GM12878 (cell line): ENCODE results near the gene SLC19A3. TPM values are rescaled to one million over a fixed set of nuclear protein-coding genes. Genes with fewer than 3 reads are reported as not detected.

Experiments used
- ATAC-seq: fragments of 200-7000 bp; cut with Tn5 transposase; 3 replicates; pipeline ENCODE4 v1.9.1; 2020; ENCODE audit warnings: mild to moderate bottlenecking, moderate library complexity
- BruUV-seq: library from RNA; stranded (reverse); fragments of 400-500 nt; replicated peaks from 2 replicates; lab custom pipeline; 2021; lab: Mats Ljungman, UMichigan
- CTCF ChIA-PET: fragments of 300-600 bp; sonication (Branson Sonifier 250); formaldehyde crosslinking; extraction: SDS; loops from one replicate; lab custom pipeline; 2021; ENCODE audit warnings: inconsistent platforms; lab: Yijun Ruan, JAX
- POLR2A ChIA-PET: fragments of 350-600 bp; formaldehyde crosslinking; extraction: SDS; loops from one replicate; lab custom pipeline; 2021; ENCODE audit warnings: inconsistent platforms; lab: Charles Lee
- RAD21 ChIA-PET: fragments of 300-600 bp; sonication (Branson Sonifier 250); formaldehyde crosslinking; loops from one replicate; lab custom pipeline; 2023; ENCODE audit warnings: antibody characterized with exemption; ENCODE audit not compliant: unreplicated experiment; lab: Charles Lee
- SMC1A ChIA-PET: fragments of 300-600 bp; sonication (Branson Sonifier 250); formaldehyde crosslinking; loops from one replicate; lab custom pipeline; 2023; ENCODE audit not compliant: unreplicated experiment, uncharacterized antibody; lab: Charles Lee
- DNase-seq: peaks from one replicate; pipeline ENCODE4 v3.0.0-alpha.2; 2011; ENCODE audit warnings: low read depth, low spot score
- FAIRE-seq: peaks from 3 replicates; lab custom pipeline; 2011; peaks lifted over from hg19 to GRCh38; lab: Jason Lieb, UNC
- H2AFZ ChIP-seq: 2 replicates; pipeline ENCODE4 v1.6.0; 2011; ENCODE audit warnings: low read depth, low read length, control low read depth; ENCODE audit not compliant: control insufficient read depth
- H3K27ac ChIP-seq: 2 replicates; pipeline ENCODE4 v1.5.1; 2011; ENCODE audit warnings: control low read depth; ENCODE audit not compliant: control insufficient read depth, insufficient read depth
- H3K27me3 ChIP-seq, 2 experiments: replicated peaks in 1 of 2; 2 replicates each; pipeline versions ENCODE4 v1.6.0 to v1.6.1; 2011; ENCODE audit warnings: low read length in 1 of 2; ENCODE audit not compliant: control insufficient read depth in 2 of 2, insufficient read depth in 2 of 2
- H3K36me3 ChIP-seq, 2 experiments: 2 replicates each; pipeline ENCODE4 v1.5.1; 2011; ENCODE audit warnings: low read length in 1 of 2; ENCODE audit not compliant: control insufficient read depth in 2 of 2, insufficient read depth in 2 of 2
- H3K4me1 ChIP-seq: 2 replicates; pipeline ENCODE4 v1.6.1; 2011; ENCODE audit warnings: mild to moderate bottlenecking, low read length, moderate library complexity, mixed read lengths; ENCODE audit not compliant: control insufficient read depth, insufficient read depth
- H3K4me2 ChIP-seq: 2 replicates; pipeline ENCODE4 v1.6.0; 2011; ENCODE audit warnings: control low read depth; ENCODE audit not compliant: control insufficient read depth, insufficient read depth
- H3K4me3 ChIP-seq: fragments of 200-600 bp; sonication (generic); 2 replicates; pipeline ENCODE4 v1.5.1; 2016
- H3K79me2 ChIP-seq: 2 replicates; pipeline ENCODE4 v1.6.0; 2011; ENCODE audit warnings: low read length; ENCODE audit not compliant: control insufficient read depth, insufficient read depth
- H3K9ac ChIP-seq: 2 replicates; pipeline ENCODE4 v1.8.0; 2011; ENCODE audit warnings: low read length, control low read depth, mixed read lengths; ENCODE audit not compliant: control insufficient read depth, insufficient read depth
- H3K9me3 ChIP-seq: replicated peaks from 3 replicates; pipeline ENCODE4 v1.5.1; 2011; ENCODE audit warnings: mild to moderate bottlenecking, low read length; ENCODE audit not compliant: control insufficient read depth, insufficient read depth
- H4K20me1 ChIP-seq: 2 replicates; pipeline ENCODE4 v1.6.0; 2011; ENCODE audit not compliant: control insufficient read depth, insufficient read depth
- EED ChIP-seq: sonication (generic); IDR thresholded peaks from 2 replicates; pipeline ENCODE4 v1.6.1; 2016; ENCODE audit warnings: antibody characterized with exemption, low read depth
- EP300 ChIP-seq, 2 experiments: fragments of 150-350 bp in 1 of 2; IDR thresholded peaks; 2 replicates each; pipeline ENCODE4 v1.6.1; 2011 to 2012; ENCODE audit warnings: low read depth in 2 of 2, low read length in 2 of 2, borderline replicate concordance in 1 of 2, improper control_type of control experiment in 1 of 2, inconsistent platforms in 1 of 2; ENCODE audit not compliant: control insufficient read depth in 1 of 2
- IRF4 ChIP-seq: IDR thresholded peaks from 2 replicates; pipeline ENCODE4 v1.6.1; 2011; ENCODE audit warnings: low read depth, low read length
- LARP7 ChIP-seq: fragments of 450-650 bp; IDR thresholded peaks from 2 replicates; pipeline ENCODE4 v1.6.1; 2017; ENCODE audit warnings: mild to moderate bottlenecking
- MEF2B ChIP-seq: fragments of 450-650 bp; IDR thresholded peaks from 2 replicates; pipeline ENCODE4 v1.6.1; 2018; ENCODE audit warnings: mild to moderate bottlenecking, moderate library complexity; ENCODE audit not compliant: partially characterized antibody, poor library complexity, severe bottlenecking
- NBN ChIP-seq: fragments of 450-650 bp; IDR thresholded peaks from 2 replicates; pipeline ENCODE4 v1.6.1; 2016
- NR2F1 ChIP-seq: fragments of 450-650 bp; conservative IDR thresholded peaks from 2 replicates; pipeline ENCODE4 v1.6.1; 2017; ENCODE audit warnings: mild to moderate bottlenecking
- RAD21 ChIP-seq: IDR thresholded peaks from 2 replicates; pipeline ENCODE4 v1.6.1; 2011; ENCODE audit warnings: mild to moderate bottlenecking, low read depth, low read length, moderate library complexity; ENCODE audit not compliant: insufficient read depth
- SPI1 ChIP-seq: IDR thresholded peaks from 2 replicates; pipeline ENCODE4 v1.6.1; 2011; ENCODE audit warnings: low read depth, mild to moderate bottlenecking, low read length, moderate library complexity, borderline replicate concordance; ENCODE audit not compliant: insufficient read depth
- SRF ChIP-seq, 2 experiments: IDR thresholded peaks; 2 replicates each; pipeline ENCODE4 v1.6.1; 2011; ENCODE audit warnings: low read depth in 2 of 2, low read length in 2 of 2, mild to moderate bottlenecking in 1 of 2, moderate library complexity in 1 of 2
- SUPT20H ChIP-seq: IDR thresholded peaks from 2 replicates; pipeline ENCODE4 v1.6.1; 2011; ENCODE audit warnings: low read depth, mild to moderate bottlenecking, low read length, moderate library complexity, borderline replicate concordance; ENCODE audit not compliant: control insufficient read depth
- WGBS: methylation state at CpG from one replicate; pipeline ENCODE4 v1.1.6; 2016; ENCODE audit warnings: low lambda C conversion rate; ENCODE audit not compliant: insufficient replicate concordance, insufficient coverage; ENCODE audit errors: missing lambda C conversion rate; 5-methylcytosine and 5-hydroxymethylcytosine counted together
- in situ Hi-C: fragments of 300-500 bp; cut with MboI; formaldehyde crosslinking; loops from 9 replicates; pipeline ENCODE4 v1.14.3; 2018; ENCODE audit warnings: mixed read lengths
- intact Hi-C: fragments of 100-400 bp; cut with micrococcal nuclease; formaldehyde crosslinking; loops from one replicate; pipeline ENCODE4 v1.14.2; 2022; ENCODE audit not compliant: unreplicated experiment
- polyA plus RNA-seq, 11 experiments: library from polyadenylated mRNA; depleted of rRNA in 4 of 11; unstranded in 6 of 11; stranded (reverse) in 5 of 11; fragments of >200 nt; fragmentation: Nextera tagmentation in 4 of 11; fragmentation: Illumina TruSeq in 1 of 11; extraction: Ambion mirVana in 4 of 11; extraction: Trizol in 1 of 11; gene quantifications; 1 replicate in 1 of 11; 2 replicates in 10 of 11; pipeline versions ENCODE4 v1.2.1 to v1.2.3, GENCODE V29; 2011 to 2016; ENCODE audit warnings: inconsistent platforms in 2 of 11, missing spikeins in 2 of 11, low read depth in 1 of 11
- total RNA-seq, 4 experiments: library from RNA; depleted of rRNA in 3 of 4; stranded (reverse); fragments of >200 nt in 3 of 4; fragmentation: Illumina TruSeq in 1 of 4; extraction: Trizol in 1 of 4; gene quantifications; 2 replicates each; pipeline versions ENCODE4 v1.2.1 to v1.2.3, GENCODE V29; 2013 to 2021
- TF ChIP-seq, protein P1 (sequence below): IDR thresholded peaks from 2 replicates; pipeline ENCODE4 v1.6.1; 2011; ENCODE audit warnings: low read depth, mild to moderate bottlenecking, low read length, moderate library complexity, borderline replicate concordance; ENCODE audit errors: extremely low read depth
- TF ChIP-seq, protein P2 (sequence below): fragments of 450-650 bp; IDR thresholded peaks from 2 replicates; pipeline ENCODE4 v1.6.1; 2017; ENCODE audit warnings: mild to moderate bottlenecking, moderate library complexity

Gene SLC19A3
- total and polyA plus RNA-seq, 10 of the 15 experiments (the other 5 are each of a cell fraction or from before 2014, with no cell fraction given): not detected

DNA sequence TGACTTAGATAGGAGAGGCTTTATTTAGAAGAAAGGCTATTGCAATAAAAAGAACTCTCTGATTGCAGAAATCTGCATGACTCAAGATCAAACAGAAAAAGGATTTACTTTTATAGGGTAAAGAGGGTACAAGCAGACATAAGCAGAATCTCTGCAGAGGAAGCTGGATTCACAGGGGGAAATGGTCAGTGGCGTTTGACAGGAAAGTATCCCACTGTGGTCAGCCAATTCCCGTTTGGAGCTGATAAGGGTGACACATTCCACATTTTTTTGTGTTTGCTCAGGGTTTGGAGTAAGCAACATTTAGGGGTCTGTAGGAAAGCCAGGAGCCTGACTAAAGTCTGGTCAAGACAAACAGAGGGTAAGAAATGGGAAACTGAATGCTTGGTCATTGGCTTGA, 75.2 kb downstream of the SLC19A3 start:
- no peak for ATAC-seq
- no TSS peak for BruUV-seq
- Histone ChIP-seq H3K4me3 (no peak overlapping the region), H3K4me1 (no peaks in the 10 kb centered on the region)
- TF ChIP-seq, protein P1, sequence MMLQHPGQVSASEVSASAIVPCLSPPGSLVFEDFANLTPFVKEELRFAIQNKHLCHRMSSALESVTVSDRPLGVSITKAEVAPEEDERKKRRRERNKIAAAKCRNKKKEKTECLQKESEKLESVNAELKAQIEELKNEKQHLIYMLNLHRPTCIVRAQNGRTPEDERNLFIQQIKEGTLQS: no peak
- TF ChIP-seq IRF4: no peak
- no peak for TF ChIP-seq EP300 (IDR thresholded peaks at IDR 0.05; ENCODE audit: borderline replicate concordance in 1 of 2, control insufficient read depth in 1 of 2, low read depth in 2 of 2, low read length in 2 of 2)
- TF ChIP-seq, all 136 proteins: peak for 0
- no peaks in the 10 kb centered on the region for H3K79me2 ChIP-seq
- no peak overlapping the region for H3K27ac ChIP-seq
- H3K9ac ChIP-seq: no peak overlapping the region
- DNase-seq (no peak), FAIRE-seq (no peak)
- in situ Hi-C loops: no loop called here
- POLR2A ChIA-PET: no interaction called here
- SMC1A ChIA-PET: no interaction called here
- no peak overlapping the region for H3K4me2 ChIP-seq
- H2AFZ ChIP-seq: no peak overlapping the region
- RAD21 ChIA-PET: no interaction called here
- intact Hi-C loops: no loop called here
- no peaks in the 10 kb centered on the region for H3K9me3 ChIP-seq
- CTCF ChIA-PET: no interaction called here
- H3K27me3 ChIP-seq: peaks cover 0 to 1% of the 10 kb centered on the region in 2 experiments; a peak in 1 of 4 replicates
- no peaks in the 10 kb centered on the region for H4K20me1 ChIP-seq
- WGBS: 3% methylated on average over 2 of the region's 2 CpGs
- H3K36me3 ChIP-seq: no peaks in the 10 kb centered on the region

DNA sequence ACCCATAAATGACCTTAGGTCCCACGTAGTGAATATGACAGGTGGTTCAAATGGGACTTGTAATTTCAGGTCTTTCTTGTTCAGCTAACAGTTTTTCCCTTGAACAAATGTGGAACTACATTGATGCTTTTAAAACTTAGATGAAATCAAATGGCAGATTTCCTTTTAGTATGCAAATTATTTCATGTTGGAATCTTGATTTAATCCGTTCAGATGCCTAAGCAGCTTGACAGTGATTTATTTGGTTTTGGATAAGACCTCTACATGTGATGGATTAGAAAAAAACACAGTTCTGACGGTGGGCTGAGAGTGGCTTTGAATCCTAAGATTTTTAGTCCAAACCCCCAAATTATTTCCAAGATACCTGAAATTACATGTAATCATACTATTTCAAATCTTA, 83.6 kb downstream of the SLC19A3 start:
- BruUV-seq: no TSS peak
- no peak for DNase-seq
- CTCF ChIA-PET: interaction anchor here (1.0 to 2.7 kb wide), 6 partner anchors 10 to 256 kb away, joined by 3 to 7 read pairs (median 4); no protein-coding TSS in a partner anchor
- TF ChIP-seq SPI1: no peak
- no peak for TF ChIP-seq MEF2B
- no peak for TF ChIP-seq SUPT20H
- no peak for TF ChIP-seq RAD21
- TF ChIP-seq SRF (IDR thresholded peaks at IDR 0.05; ENCODE audit: low read depth in 2 of 2, low read length in 2 of 2): no peak
- TF ChIP-seq LARP7: no peak
- no peak for TF ChIP-seq IRF4
- TF ChIP-seq, protein P2, sequence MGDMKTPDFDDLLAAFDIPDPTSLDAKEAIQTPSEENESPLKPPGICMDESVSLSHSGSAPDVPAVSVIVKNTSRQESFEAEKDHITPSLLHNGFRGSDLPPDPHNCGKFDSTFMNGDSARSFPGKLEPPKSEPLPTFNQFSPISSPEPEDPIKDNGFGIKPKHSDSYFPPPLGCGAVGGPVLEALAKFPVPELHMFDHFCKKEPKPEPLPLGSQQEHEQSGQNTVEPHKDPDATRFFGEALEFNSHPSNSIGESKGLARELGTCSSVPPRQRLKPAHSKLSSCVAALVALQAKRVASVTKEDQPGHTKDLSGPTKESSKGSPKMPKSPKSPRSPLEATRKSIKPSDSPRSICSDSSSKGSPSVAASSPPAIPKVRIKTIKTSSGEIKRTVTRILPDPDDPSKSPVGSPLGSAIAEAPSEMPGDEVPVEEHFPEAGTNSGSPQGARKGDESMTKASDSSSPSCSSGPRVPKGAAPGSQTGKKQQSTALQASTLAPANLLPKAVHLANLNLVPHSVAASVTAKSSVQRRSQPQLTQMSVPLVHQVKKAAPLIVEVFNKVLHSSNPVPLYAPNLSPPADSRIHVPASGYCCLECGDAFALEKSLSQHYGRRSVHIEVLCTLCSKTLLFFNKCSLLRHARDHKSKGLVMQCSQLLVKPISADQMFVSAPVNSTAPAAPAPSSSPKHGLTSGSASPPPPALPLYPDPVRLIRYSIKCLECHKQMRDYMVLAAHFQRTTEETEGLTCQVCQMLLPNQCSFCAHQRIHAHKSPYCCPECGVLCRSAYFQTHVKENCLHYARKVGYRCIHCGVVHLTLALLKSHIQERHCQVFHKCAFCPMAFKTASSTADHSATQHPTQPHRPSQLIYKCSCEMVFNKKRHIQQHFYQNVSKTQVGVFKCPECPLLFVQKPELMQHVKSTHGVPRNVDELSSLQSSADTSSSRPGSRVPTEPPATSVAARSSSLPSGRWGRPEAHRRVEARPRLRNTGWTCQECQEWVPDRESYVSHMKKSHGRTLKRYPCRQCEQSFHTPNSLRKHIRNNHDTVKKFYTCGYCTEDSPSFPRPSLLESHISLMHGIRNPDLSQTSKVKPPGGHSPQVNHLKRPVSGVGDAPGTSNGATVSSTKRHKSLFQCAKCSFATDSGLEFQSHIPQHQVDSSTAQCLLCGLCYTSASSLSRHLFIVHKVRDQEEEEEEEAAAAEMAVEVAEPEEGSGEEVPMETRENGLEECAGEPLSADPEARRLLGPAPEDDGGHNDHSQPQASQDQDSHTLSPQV: no peak
- no peak for TF ChIP-seq EED
- no peak for TF ChIP-seq NBN
- TF ChIP-seq NR2F1: no peak

More for the DNA sequence above, 83.6 kb downstream of the SLC19A3 start:
- Histone ChIP-seq H3K36me3 (no peaks in the 10 kb centered on the region), H3K27me3 (peaks cover 0 to 1% of the 10 kb centered on the region in 2 experiments; a peak in 1 of 4 replicates), H3K4me2 (no peak overlapping the region), H4K20me1 (no peaks in the 10 kb centered on the region), H3K79me2 (no peaks in the 10 kb centered on the region), H3K4me3 (no peak overlapping the region), H3K9me3 (no peaks in the 10 kb centered on the region), H3K27ac (no peak overlapping the region), H2AFZ (no peak overlapping the region), H3K9ac (no peak overlapping the region), H3K4me1 (no peaks in the 10 kb centered on the region)
- ChIA-PET SMC1A (interaction anchor here (0.6 to 1.1 kb wide), 3 partner anchors 10 to 229 kb away, joined by 3 to 4 read pairs (median 3); no protein-coding TSS in a partner anchor), RAD21 (no interaction called here), POLR2A (no interaction called here)
- in situ Hi-C loops (no loop called here), intact Hi-C loops (no loop called here)
- FAIRE-seq (no peak), ATAC-seq (no peak)
- WGBS: 34% methylated on average over 3 of the region's 3 CpGs
